Breast epithelium (tissue), 3 donors: ENCODE results near the gene CTXND1.

ENCODE experiments used
- CTCF ChIP-seq, 3 donors: fragments of 450-650 bp; IDR thresholded peaks; one replicate each; pipeline ENCODE4 v1.5.1; 2016 to 2017; ENCODE audit warnings: antibody characterized with exemption in 3 of 3, mild to moderate bottlenecking in 3 of 3, moderate library complexity in 3 of 3
- POLR2A ChIP-seq: fragments of 450-650 bp; IDR thresholded peaks from one replicate; pipeline ENCODE4 v1.6.1; 2016; ENCODE audit warnings: antibody characterized with exemption, mild to moderate bottlenecking, moderate library complexity
- POLR2AphosphoS5 ChIP-seq, 3 donors: sonication (generic); formaldehyde crosslinking; IDR thresholded peaks; one replicate each; pipeline ENCODE4 v1.6.1; 2017; ENCODE audit warnings: antibody characterized with exemption in 3 of 3

- no peak for TF ChIP-seq POLR2A
- no peak for TF ChIP-seq CTCF (IDR thresholded peaks at IDR 0.05)
- no peak for TF ChIP-seq POLR2AphosphoS5 (IDR thresholded peaks at IDR 0.05)
These were observed 69.3 kb downstream of the CTXND1 start for GRCh38 chr15:80182611-80183261.
